ENCODE results near the gene RHBDL3.
A peak's percentile ranks its signal among the peaks of the same experiment; 100 is the strongest.

Gene RHBDL3

GRCh38 chr17:32298298-32298697 lies 32.7 kb downstream of the RHBDL3 start:
- H3K4me1 ChIP-seq (ENCODE audit: control insufficient read depth, low read depth, low read length): peaks cover 14% of the 10 kb centered on the region
- H3K27ac ChIP-seq (ENCODE audit: low read length): no peak overlapping the region
- H3K9me3 ChIP-seq (ENCODE audit: control insufficient read depth, low read depth, low read length): no peaks in the 10 kb centered on the region
- H3K27me3 ChIP-seq (ENCODE audit: control insufficient read depth, insufficient read depth, low read length): no peaks in the 10 kb centered on the region
- H3K9ac ChIP-seq (ENCODE audit: low read length): no peak overlapping the region
- H3K4me3 ChIP-seq (ENCODE audit: low read length): no peak overlapping the region
- no peaks in the 10 kb centered on the region for H3K36me3 ChIP-seq (ENCODE audit: control insufficient read depth, low read depth, low read length)

DNA sequence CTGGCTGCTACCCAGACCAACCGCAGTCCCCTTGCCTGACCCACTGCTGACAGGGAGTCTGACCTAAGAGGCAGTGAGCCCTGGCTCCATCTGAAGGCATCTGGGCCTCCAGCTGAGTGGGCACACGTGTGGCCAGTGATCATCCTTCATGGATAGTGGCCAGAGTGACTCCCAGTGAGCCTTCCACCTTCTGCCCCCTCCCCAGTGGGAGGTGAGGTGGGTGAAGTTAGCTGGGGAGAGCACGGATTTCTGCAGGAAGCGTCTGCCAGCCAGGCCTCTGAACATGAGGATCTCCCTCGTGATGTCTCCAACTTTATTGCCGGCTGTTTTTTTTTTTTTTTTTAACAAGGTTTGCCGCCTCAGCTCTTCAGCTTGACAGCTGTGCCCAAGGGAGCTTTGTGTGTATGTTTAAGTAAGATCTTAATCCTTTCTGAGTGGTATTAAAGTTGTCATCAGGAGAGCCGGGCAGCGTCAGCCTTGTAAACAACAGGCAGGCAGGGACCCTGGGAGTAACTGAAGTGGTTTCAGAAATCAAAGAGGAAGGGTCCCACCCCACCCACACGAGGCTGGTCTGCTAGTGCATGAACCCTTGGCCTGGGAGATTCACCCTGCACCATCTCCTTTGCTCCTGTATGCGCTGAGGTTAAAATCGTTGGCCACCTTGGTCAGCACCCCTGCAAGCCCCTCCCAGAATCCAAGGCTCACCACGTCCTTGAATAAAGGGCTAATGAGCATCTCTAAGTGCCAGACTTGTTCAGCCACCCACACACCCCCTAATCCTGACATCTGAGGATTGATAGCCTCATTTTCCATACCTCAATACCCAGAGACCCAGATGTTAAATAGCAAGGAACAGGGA lies 33.3 kb downstream of the RHBDL3 start:
- Histone ChIP-seq H3K9ac (ENCODE audit: low read length) (no peak overlapping the region), H3K4me1 (ENCODE audit: control insufficient read depth, low read depth, low read length) (peaks cover 21% of the 10 kb centered on the region), H3K27ac (ENCODE audit: low read length) (no peak overlapping the region), H3K36me3 (ENCODE audit: control insufficient read depth, low read depth, low read length) (no peaks in the 10 kb centered on the region), H3K4me3 (ENCODE audit: low read length) (no peak overlapping the region), H3K9me3 (ENCODE audit: control insufficient read depth, low read depth, low read length) (no peaks in the 10 kb centered on the region), H3K27me3 (ENCODE audit: control insufficient read depth, insufficient read depth, low read length) (no peaks in the 10 kb centered on the region)

- no peak overlapping the region for H3K9ac ChIP-seq (ENCODE audit: low read length)
- no peak overlapping the region for H3K4me3 ChIP-seq (ENCODE audit: low read length)
- no peaks in the 10 kb centered on the region for H3K36me3 ChIP-seq (ENCODE audit: control insufficient read depth, low read depth, low read length)
- no peak overlapping the region for H3K27ac ChIP-seq (ENCODE audit: low read length)
- H3K4me1 ChIP-seq (ENCODE audit: control insufficient read depth, low read depth, low read length): peaks cover 28% of the 10 kb centered on the region
- H3K9me3 ChIP-seq (ENCODE audit: control insufficient read depth, low read depth, low read length): no peaks in the 10 kb centered on the region
- no peaks in the 10 kb centered on the region for H3K27me3 ChIP-seq (ENCODE audit: control insufficient read depth, insufficient read depth, low read length)
These were observed 34.0 kb downstream of the RHBDL3 start for GRCh38 chr17:32299580-32300164.

GRCh38 chr17:32302037-32302436 lies 36.4 kb downstream of the RHBDL3 start:
- H3K27ac ChIP-seq (ENCODE audit: low read length): no peak overlapping the region
- H3K4me3 ChIP-seq (ENCODE audit: low read length): no peak overlapping the region
- H3K27me3 ChIP-seq (ENCODE audit: control insufficient read depth, insufficient read depth, low read length): no peaks in the 10 kb centered on the region
- H3K9ac ChIP-seq (ENCODE audit: low read length): no peak overlapping the region
- peaks cover 34% of the 10 kb centered on the region for H3K4me1 ChIP-seq (ENCODE audit: control insufficient read depth, low read depth, low read length)
- no peaks in the 10 kb centered on the region for H3K9me3 ChIP-seq (ENCODE audit: control insufficient read depth, low read depth, low read length)
- H3K36me3 ChIP-seq (ENCODE audit: control insufficient read depth, low read depth, low read length): no peaks in the 10 kb centered on the region

- Histone ChIP-seq H3K27me3 (ENCODE audit: control insufficient read depth, insufficient read depth, low read length) (no peaks in the 10 kb centered on the region), H3K27ac (ENCODE audit: low read length) (peak overlapping the region; percentile 70), H3K9ac (ENCODE audit: low read length) (peak overlapping the region; percentile 24), H3K36me3 (ENCODE audit: control insufficient read depth, low read depth, low read length) (no peaks in the 10 kb centered on the region), H3K9me3 (ENCODE audit: control insufficient read depth, low read depth, low read length) (no peaks in the 10 kb centered on the region), H3K4me3 (ENCODE audit: low read length) (peak overlapping the region; percentile 45), H3K4me1 (ENCODE audit: control insufficient read depth, low read depth, low read length) (peaks cover 37% of the 10 kb centered on the region)
These were observed 37.4 kb downstream of the RHBDL3 start for GRCh38 chr17:32302860-32303649.

DNA sequence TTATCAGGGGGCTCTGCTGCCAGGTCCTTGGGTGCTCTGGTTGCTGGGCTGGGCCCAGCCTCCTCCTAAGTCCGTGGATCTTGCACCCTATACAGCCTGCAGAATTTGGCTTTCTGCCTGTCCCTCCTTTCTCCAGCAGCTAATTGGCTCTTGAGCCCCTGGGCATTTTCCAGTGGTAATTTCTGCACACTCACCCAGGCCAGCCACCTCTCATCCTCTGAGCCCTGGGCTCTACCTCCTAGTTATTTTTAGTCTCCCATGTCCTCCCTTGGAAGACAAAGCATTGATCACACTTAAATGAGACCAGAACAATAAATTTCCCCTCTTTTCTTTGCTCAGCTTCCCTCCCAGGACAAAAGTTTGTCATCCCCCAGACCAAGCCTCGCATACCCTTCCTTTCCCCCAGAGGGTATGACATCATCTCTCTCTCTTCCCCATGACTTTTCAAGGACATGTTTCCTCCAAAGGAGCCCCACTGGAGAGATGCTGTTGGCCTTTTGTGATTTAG lies 38.2 kb downstream of the RHBDL3 start:
- H3K9ac ChIP-seq (ENCODE audit: low read length): peak overlapping the region; percentile 24
- H3K4me3 ChIP-seq (ENCODE audit: low read length): peak overlapping the region; percentile 45
- H3K27me3 ChIP-seq (ENCODE audit: control insufficient read depth, insufficient read depth, low read length): no peaks in the 10 kb centered on the region
- H3K36me3 ChIP-seq (ENCODE audit: control insufficient read depth, low read depth, low read length): no peaks in the 10 kb centered on the region
- peak overlapping the region; percentile 70 for H3K27ac ChIP-seq (ENCODE audit: low read length)
- no peaks in the 10 kb centered on the region for H3K9me3 ChIP-seq (ENCODE audit: control insufficient read depth, low read depth, low read length)
- peaks cover 37% of the 10 kb centered on the region for H3K4me1 ChIP-seq (ENCODE audit: control insufficient read depth, low read depth, low read length)

GRCh38 chr17:32305049-32305448 lies 39.4 kb downstream of the RHBDL3 start:
- H3K4me1 ChIP-seq (ENCODE audit: control insufficient read depth, low read depth, low read length): peaks cover 37% of the 10 kb centered on the region
- H3K4me3 ChIP-seq (ENCODE audit: low read length): no peak overlapping the region
- no peak overlapping the region for H3K9ac ChIP-seq (ENCODE audit: low read length)

DNA sequence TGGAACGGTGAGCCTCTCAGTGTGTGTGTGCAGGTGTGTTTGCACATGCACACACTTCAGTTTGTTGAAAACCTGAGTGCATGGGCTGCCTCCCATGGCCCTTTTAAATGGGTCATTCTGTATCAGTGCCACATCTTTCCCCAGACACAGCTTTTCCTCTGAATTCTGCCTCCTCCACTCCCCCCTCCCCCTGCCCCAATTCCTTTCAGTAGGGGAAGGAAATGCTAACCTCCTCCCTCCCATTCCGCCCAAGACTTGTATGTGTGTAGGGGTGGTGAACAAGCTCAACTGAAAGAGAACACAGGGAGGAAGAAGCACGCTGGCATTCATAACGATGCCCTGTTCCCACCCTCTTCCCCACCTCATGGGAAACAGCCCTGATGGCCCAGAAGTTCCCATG lies 42.0 kb downstream of the RHBDL3 start:
- H3K36me3 ChIP-seq (ENCODE audit: control insufficient read depth, low read depth, low read length): no peaks in the 10 kb centered on the region
- H3K9ac ChIP-seq (ENCODE audit: low read length): no peak overlapping the region
- H3K9me3 ChIP-seq (ENCODE audit: control insufficient read depth, low read depth, low read length): no peaks in the 10 kb centered on the region
- no peak overlapping the region for H3K4me3 ChIP-seq (ENCODE audit: low read length)
- H3K27ac ChIP-seq (ENCODE audit: low read length): no peak overlapping the region
- H3K27me3 ChIP-seq (ENCODE audit: control insufficient read depth, insufficient read depth, low read length): no peaks in the 10 kb centered on the region
- H3K4me1 ChIP-seq (ENCODE audit: control insufficient read depth, low read depth, low read length): peaks cover 39% of the 10 kb centered on the region

More at GRCh38 chr17:32305049-32305448, 39.4 kb downstream of the RHBDL3 start:
- no peaks in the 10 kb centered on the region for H3K9me3 ChIP-seq (ENCODE audit: control insufficient read depth, low read depth, low read length)
- no peaks in the 10 kb centered on the region for H3K27me3 ChIP-seq (ENCODE audit: control insufficient read depth, insufficient read depth, low read length)
- no peak overlapping the region for H3K27ac ChIP-seq (ENCODE audit: low read length)
- no peaks in the 10 kb centered on the region for H3K36me3 ChIP-seq (ENCODE audit: control insufficient read depth, low read depth, low read length)

DNA sequence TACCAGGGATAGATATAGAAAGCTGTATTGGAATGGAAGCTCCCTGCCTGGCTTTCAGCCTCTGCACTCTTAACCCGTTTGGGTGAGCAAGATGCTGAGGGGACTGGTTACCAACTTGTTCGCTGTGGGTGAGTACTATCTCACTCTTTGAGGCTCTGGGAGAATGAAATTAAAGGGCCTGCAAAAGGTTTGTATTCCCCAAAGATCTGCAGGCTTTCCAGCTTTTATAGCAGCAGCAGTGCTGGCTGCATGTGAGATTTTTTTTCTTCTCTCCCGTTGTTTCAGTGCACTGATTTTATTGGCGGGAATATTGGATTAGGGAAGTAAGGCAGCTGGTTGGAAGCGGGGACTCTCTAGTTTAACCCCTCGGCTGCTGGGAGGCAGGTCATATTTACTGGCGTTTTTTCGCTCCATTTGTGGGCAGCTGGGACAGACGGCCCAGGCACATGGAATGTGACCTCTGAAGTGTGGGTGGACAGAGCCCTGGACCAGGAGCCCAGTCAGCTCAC lies 45.5 kb downstream of the RHBDL3 start:
- H3K4me3 ChIP-seq (ENCODE audit: low read length): peak overlapping the region; percentile 7
- H3K27ac ChIP-seq (ENCODE audit: low read length): no peak overlapping the region
- H3K36me3 ChIP-seq (ENCODE audit: control insufficient read depth, low read depth, low read length): no peaks in the 10 kb centered on the region
- H3K9me3 ChIP-seq (ENCODE audit: control insufficient read depth, low read depth, low read length): no peaks in the 10 kb centered on the region
- H3K27me3 ChIP-seq (ENCODE audit: control insufficient read depth, insufficient read depth, low read length): no peaks in the 10 kb centered on the region
- no peak overlapping the region for H3K9ac ChIP-seq (ENCODE audit: low read length)
- peaks cover 22% of the 10 kb centered on the region for H3K4me1 ChIP-seq (ENCODE audit: control insufficient read depth, low read depth, low read length)

- Histone ChIP-seq H3K36me3 (ENCODE audit: control insufficient read depth, low read depth, low read length) (no peaks in the 10 kb centered on the region), H3K4me3 (ENCODE audit: low read length) (no peak overlapping the region), H3K9ac (ENCODE audit: low read length) (no peak overlapping the region), H3K27me3 (ENCODE audit: control insufficient read depth, insufficient read depth, low read length) (no peaks in the 10 kb centered on the region), H3K4me1 (ENCODE audit: control insufficient read depth, low read depth, low read length) (peaks cover 20% of the 10 kb centered on the region), H3K27ac (ENCODE audit: low read length) (no peak overlapping the region), H3K9me3 (ENCODE audit: control insufficient read depth, low read depth, low read length) (no peaks in the 10 kb centered on the region)
These were observed 49.0 kb downstream of the RHBDL3 start for GRCh38 chr17:32314636-32315035.

- Histone ChIP-seq H3K27ac (ENCODE audit: low read length) (no peak overlapping the region), H3K36me3 (ENCODE audit: control insufficient read depth, low read depth, low read length) (no peaks in the 10 kb centered on the region), H3K9me3 (ENCODE audit: control insufficient read depth, low read depth, low read length) (no peaks in the 10 kb centered on the region), H3K4me1 (ENCODE audit: control insufficient read depth, low read depth, low read length) (peaks cover 20% of the 10 kb centered on the region), H3K4me3 (ENCODE audit: low read length) (no peak overlapping the region), H3K9ac (ENCODE audit: low read length) (no peak overlapping the region), H3K27me3 (ENCODE audit: control insufficient read depth, insufficient read depth, low read length) (no peaks in the 10 kb centered on the region)
These were observed 49.5 kb downstream of the RHBDL3 start for GRCh38 chr17:32315171-32315570.
